K562 (cell line): Measurements from ENCODE around the gene CLTC. TPM values are rescaled to one million over a fixed set of nuclear protein-coding genes. Genes with fewer than 3 reads are reported as not detected.

Experiments used
- ATAC-seq: fragments of 200-7000 bp; cut with Tn5 transposase; 3 replicates; pipeline ENCODE4 v1.9.1; 2020; ENCODE audit warnings: moderate library complexity
- BruUV-seq: library from RNA; stranded (reverse); fragments of 400-500 nt; replicated peaks from 2 replicates; lab custom pipeline; 2021; lab: Mats Ljungman, UMichigan
- CTCF ChIA-PET: fragments of 300-600 bp; formaldehyde crosslinking; extraction: SDS; loops from one replicate; lab custom pipeline; 2021; ENCODE audit warnings: low intra/inter-chr PET ratio; lab: Yijun Ruan, JAX
- POLR2A ChIA-PET: fragments of 300-600, 350-650 bp; sonication (Branson Sonifier 250); formaldehyde crosslinking; extraction: SDS; loops from one replicate; lab custom pipeline; 2021; ENCODE audit warnings: antibody characterized with exemption, inconsistent platforms; lab: Yijun Ruan, JAX
- DNase-seq, 4 experiments: peaks; one replicate each; pipeline versions ENCODE4 v3.0.0 to v3.0.0-alpha.2; 2011 to 2018; ENCODE audit warnings: low spot score in 3 of 4, mixed read lengths in 3 of 4; ENCODE audit errors: extremely low read depth in 1 of 4
- FAIRE-seq: peaks from 2 replicates; lab custom pipeline; 2011; peaks lifted over from hg19 to GRCh38; lab: Jason Lieb, UNC
- H2AFZ ChIP-seq: 2 replicates; pipeline ENCODE4 v1.6.0; 2011; ENCODE audit warnings: low read depth, low read length, control low read depth, inconsistent platforms
- H3K27ac ChIP-seq: fragments of 200-600 bp; 3 replicates; pipeline ENCODE4 v1.8.0; 2011; ENCODE audit warnings: low read depth, mild to moderate bottlenecking, control low read depth, inconsistent platforms, low read length, moderate library complexity, mixed read lengths; ENCODE audit errors: extremely low read depth
- H3K27me3 ChIP-seq, 2 experiments: fragments of 300-600 bp in 1 of 2; 2 replicates in 1 of 2; 3 replicates in 1 of 2; pipeline versions ENCODE4 v1.6.0 to v1.8.0; 2011; ENCODE audit warnings: inconsistent platforms in 2 of 2, low read length in 2 of 2, mild to moderate bottlenecking in 1 of 2, mixed read lengths in 1 of 2, moderate library complexity in 1 of 2; ENCODE audit not compliant: control insufficient read depth in 2 of 2, insufficient read depth in 2 of 2
- H3K36me3 ChIP-seq: fragments of 300-600 bp; 3 replicates; pipeline ENCODE4 v1.8.0; 2011; ENCODE audit warnings: mild to moderate bottlenecking, low read length, inconsistent platforms; ENCODE audit not compliant: control insufficient read depth, insufficient read depth
- H3K4me1 ChIP-seq, 2 experiments: fragments of 200-600 bp in 1 of 2; replicated peaks in 1 of 2; 2 replicates in 1 of 2; 3 replicates in 1 of 2; pipeline versions ENCODE4 v1.5.1 to v1.8.0; 2011; ENCODE audit warnings: inconsistent platforms in 2 of 2, low read length in 2 of 2, mild to moderate bottlenecking in 1 of 2, mixed read lengths in 1 of 2, moderate library complexity in 1 of 2; ENCODE audit not compliant: control insufficient read depth in 2 of 2, insufficient read depth in 2 of 2
- H3K4me2 ChIP-seq: 2 replicates; pipeline ENCODE4 v1.6.1; 2011; ENCODE audit warnings: low read length, control low read depth, inconsistent platforms, mixed read lengths; ENCODE audit not compliant: insufficient read depth
- H3K4me3 ChIP-seq: fragments of 200-600 bp; sonication (generic), shearing (Covaris generic); 2 replicates; pipeline ENCODE4 v1.5.1; 2016; ENCODE audit warnings: control low read depth, inconsistent platforms
- H3K79me2 ChIP-seq: fragments of 200-600 bp; 3 replicates; pipeline ENCODE4 v1.8.0; 2011; ENCODE audit warnings: low read length, inconsistent platforms; ENCODE audit not compliant: control insufficient read depth, insufficient read depth
- H3K9ac ChIP-seq, 2 experiments: 2 replicates each; pipeline versions ENCODE4 v1.6.0 to v1.6.1; 2011; ENCODE audit warnings: low read depth in 2 of 2, low read length in 2 of 2, control low read depth in 1 of 2, inconsistent platforms in 1 of 2, mild to moderate bottlenecking in 1 of 2, mixed read lengths in 1 of 2; ENCODE audit not compliant: insufficient read depth in 1 of 2
- H3K9me1 ChIP-seq: one replicate; pipeline ENCODE4 v1.6.0; 2011; ENCODE audit warnings: inconsistent platforms, mild to moderate bottlenecking, low read length, moderate library complexity; ENCODE audit not compliant: control insufficient read depth, insufficient read depth
- H3K9me3 ChIP-seq: replicated peaks from 2 replicates; pipeline ENCODE4 v1.5.1; 2011; ENCODE audit warnings: low read depth, low read length, inconsistent platforms; ENCODE audit not compliant: control insufficient read depth, insufficient read depth
- H4K20me1 ChIP-seq: replicated peaks from 2 replicates; pipeline ENCODE4 v1.6.1; 2011; ENCODE audit warnings: low read length, inconsistent platforms, mixed read lengths; ENCODE audit not compliant: control insufficient read depth, insufficient read depth
- C11orf30 ChIP-seq: fragments of 450-650 bp; IDR thresholded peaks from 2 replicates; pipeline ENCODE4 v1.6.1; 2016; ENCODE audit warnings: low read depth, mild to moderate bottlenecking
- ELF4 ChIP-seq: fragments of 450-650 bp; formaldehyde crosslinking; IDR thresholded peaks from 2 replicates; pipeline ENCODE4 v1.4.0; 2022; ENCODE audit warnings: missing genetic modification characterization
- MAFF ChIP-seq: IDR thresholded peaks from 2 replicates; pipeline ENCODE4 v1.6.1; 2012; ENCODE audit warnings: low read length, improper control_type of control experiment
- MAFK ChIP-seq: IDR thresholded peaks from 2 replicates; pipeline ENCODE4 v1.6.1; 2011; ENCODE audit warnings: low read length, improper control_type of control experiment
- MED1 ChIP-seq: sonication (generic); formaldehyde crosslinking; IDR thresholded peaks from 2 replicates; pipeline ENCODE4 v1.8.1; 2023; ENCODE audit warnings: missing genetic modification reagents, borderline replicate concordance
- SRSF1 ChIP-seq: fragments of 200-400 bp; formaldehyde crosslinking; IDR thresholded peaks from 2 replicates; pipeline ENCODE4 v1.6.1; 2017; ENCODE audit warnings: mild to moderate bottlenecking, low read depth, low read length, moderate library complexity
- ZNF316 ChIP-seq: fragments of 450-650 bp; IDR thresholded peaks from 2 replicates; pipeline ENCODE4 v1.6.1; 2016
- ZNF436 ChIP-seq: fragments of 250-450, 450-650 bp; sonication (Bioruptor Pico); formaldehyde crosslinking; IDR thresholded peaks from 2 replicates; pipeline ENCODE4 v1.7.0; 2020; ENCODE audit warnings: mild to moderate bottlenecking
- in situ Hi-C: fragments of 300-500 bp; cut with MboI; formaldehyde crosslinking; loops from 4 replicates; pipeline ENCODE4 v1.15.0; 2018; ENCODE audit warnings: inconsistent platforms, mixed read lengths
- intact Hi-C: fragments of 100-400 bp; cut with micrococcal nuclease; formaldehyde crosslinking; loops from 2 replicates; pipeline ENCODE4 v1.14.2; 2022
- polyA plus RNA-seq, 8 experiments: library from polyadenylated mRNA; depleted of rRNA in 4 of 8; stranded (reverse) in 5 of 8; unstranded in 3 of 8; fragments of >200 nt; fragmentation: Nextera tagmentation in 2 of 8; fragmentation: Illumina TruSeq in 1 of 8; extraction: Ambion mirVana in 2 of 8; extraction: Trizol in 1 of 8; gene quantifications; 2 replicates each; pipeline versions ENCODE4 v1.2.1 to v1.2.3, GENCODE V29; 2011 to 2014; ENCODE audit warnings: inconsistent platforms in 1 of 8, missing spikeins in 1 of 8
- total RNA-seq, 7 experiments: library from RNA; depleted of rRNA in 6 of 7; stranded (reverse); fragments of >200 nt in 6 of 7; fragmentation: Illumina TruSeq in 2 of 7; extraction: Trizol in 2 of 7; gene quantifications; 2 replicates each; pipeline versions ENCODE4 v1.2.1 to v1.2.3, GENCODE V29; 2011 to 2021; ENCODE audit warnings: low replicate concordance in 1 of 7
- TF ChIP-seq, protein P1 (sequence below): sonication (generic); formaldehyde crosslinking; IDR thresholded peaks from 2 replicates; pipeline ENCODE4 v1.8.0; 2022; ENCODE audit warnings: mild to moderate bottlenecking, missing genetic modification reagents, borderline replicate concordance

Gene CLTC
- total and polyA plus RNA-seq, 9 of the 15 experiments (the other 6 are each of a cell fraction or from before 2014, with no cell fraction given): 115 to 267 (median 174) TPM

DNA sequence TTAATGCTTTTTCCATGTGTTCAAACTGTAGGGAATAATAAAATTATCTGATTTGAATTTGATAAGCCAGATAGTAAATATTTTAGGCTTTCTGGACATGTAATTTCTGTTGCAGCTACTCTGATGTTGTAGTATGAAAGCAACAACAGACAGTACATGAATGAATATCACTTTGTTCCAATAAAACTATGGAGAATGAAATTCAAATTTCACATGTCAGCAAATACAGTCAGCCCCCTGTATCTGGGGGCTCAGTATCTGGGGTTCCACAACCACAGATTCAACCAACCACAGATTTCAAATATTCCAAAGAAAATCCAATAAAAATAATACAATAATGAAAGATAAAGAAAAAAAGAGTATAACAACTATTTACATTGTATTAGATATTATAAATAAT is 8.2 kb upstream of the CLTC start:
- no peak for FAIRE-seq

More for the DNA sequence above, 8.2 kb upstream of the CLTC start:
- in situ Hi-C loops (no loop called here), intact Hi-C loops (no loop called here)
- no peak for ATAC-seq
- H3K4me3 ChIP-seq: no peak overlapping the region
- ChIA-PET CTCF (no interaction called here), POLR2A (interaction anchor here (0.6 to 1.2 kb wide), 2 partner anchors 8 to 201 kb away, joined by 3 to 4 read pairs; partner anchors contain the start of gene CLTC)
- BruUV-seq: no TSS peak
- H3K9me3 ChIP-seq: no peaks in the 10 kb centered on the region
- peaks cover 10% of the 10 kb centered on the region for H3K36me3 ChIP-seq
- no peak overlapping the region for H3K4me2 ChIP-seq
- H4K20me1 ChIP-seq: no peaks in the 10 kb centered on the region
- H3K9ac ChIP-seq: no peak overlapping the region
- peaks cover 2 to 5% of the 10 kb centered on the region in 2 experiments; a peak in 4 of 5 replicates for H3K4me1 ChIP-seq
- no peaks in the 10 kb centered on the region for H3K27me3 ChIP-seq
- H3K79me2 ChIP-seq: no peaks in the 10 kb centered on the region
- no peak overlapping the region for H3K27ac ChIP-seq
- H3K9me1 ChIP-seq: no peaks in the 10 kb centered on the region
- no peak overlapping the region for H2AFZ ChIP-seq
- DNase-seq: no peak
- TF ChIP-seq ZNF436 (CRISPR knock-in tag) (no peak), MAFF (peak; percentile 38), ZNF316 (peak; percentile 70), ELF4 (CRISPR knock-in tag) (no peak), SRSF1 (no peak), MED1 (CRISPR knock-in tag) (no peak), MAFK (peak; percentile 31; the same call in 1 of the 2 replicates), C11orf30 (peak; percentile 50; the same call in 1 of the 2 replicates)
- TF ChIP-seq, protein P1, sequence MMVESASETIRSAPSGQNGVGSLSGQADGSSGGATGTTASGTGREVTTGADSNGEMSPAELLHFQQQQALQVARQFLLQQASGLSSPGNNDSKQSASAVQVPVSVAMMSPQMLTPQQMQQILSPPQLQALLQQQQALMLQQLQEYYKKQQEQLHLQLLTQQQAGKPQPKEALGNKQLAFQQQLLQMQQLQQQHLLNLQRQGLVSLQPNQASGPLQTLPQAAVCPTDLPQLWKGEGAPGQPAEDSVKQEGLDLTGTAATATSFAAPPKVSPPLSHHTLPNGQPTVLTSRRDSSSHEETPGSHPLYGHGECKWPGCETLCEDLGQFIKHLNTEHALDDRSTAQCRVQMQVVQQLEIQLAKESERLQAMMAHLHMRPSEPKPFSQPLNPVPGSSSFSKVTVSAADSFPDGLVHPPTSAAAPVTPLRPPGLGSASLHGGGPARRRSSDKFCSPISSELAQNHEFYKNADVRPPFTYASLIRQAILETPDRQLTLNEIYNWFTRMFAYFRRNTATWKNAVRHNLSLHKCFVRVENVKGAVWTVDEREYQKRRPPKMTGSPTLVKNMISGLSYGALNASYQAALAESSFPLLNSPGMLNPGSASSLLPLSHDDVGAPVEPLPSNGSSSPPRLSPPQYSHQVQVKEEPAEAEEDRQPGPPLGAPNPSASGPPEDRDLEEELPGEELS (CRISPR knock-in tag): no peak
